ENCODE measurements around the gene RGMA.
"Not testable (repeated sequence)": the region's sequence is repeated elsewhere in the genome, so short reads cannot be mapped to it uniquely, and the experiment has no call there.

RGMA gene

GRCh38 chr15:93031557-93032384 is 57.2 kb downstream of the RGMA start:
- not testable (repeated sequence) for DNase-seq

- DNase-seq, result no peak
These were observed 57.9 kb downstream of the RGMA start for GRCh38 chr15:93031103-93031464.

- no peak for DNase-seq
These were observed 58.4 kb downstream of the RGMA start for GRCh38 chr15:93030430-93031102.

- no peak for DNase-seq
These were observed 59.1 kb downstream of the RGMA start for GRCh38 chr15:93029836-93030429.

- no peak for DNase-seq
These were observed 59.7 kb downstream of the RGMA start for GRCh38 chr15:93029214-93029835.

GRCh38 chr15:93028632-93029213 is 60.3 kb downstream of the RGMA start:
- no peak for DNase-seq

GRCh38 chr15:93028111-93028631 is 60.8 kb downstream of the RGMA start:
- no peak for DNase-seq

GRCh38 chr15:93027413-93027812 is 61.6 kb downstream of the RGMA start:
- no peak for DNase-seq

GRCh38 chr15:93026380-93026817 is 62.6 kb downstream of the RGMA start:
- DNase-seq, result no peak

- DNase-seq, result no peak
These were observed 63.4 kb downstream of the RGMA start for GRCh38 chr15:93025625-93025982.

GRCh38 chr15:93024716-93025624 is 64.0 kb downstream of the RGMA start:
- no peak for DNase-seq

GRCh38 chr15:93024293-93024692 is 64.7 kb downstream of the RGMA start:
- DNase-seq, result no peak

GRCh38 chr15:93020976-93021772 is 67.8 kb downstream of the RGMA start:
- no peak for DNase-seq

- DNase-seq, result no peak
These were observed 69.0 kb downstream of the RGMA start for GRCh38 chr15:93019971-93020370.

- DNase-seq, result no peak
These were observed 69.9 kb downstream of the RGMA start for GRCh38 chr15:93019090-93019489.

- DNase-seq, result no peak
These were observed 70.4 kb downstream of the RGMA start for GRCh38 chr15:93018574-93018973.

GRCh38 chr15:93017526-93017925 is 71.5 kb downstream of the RGMA start:
- DNase-seq, result no peak

- no peak for DNase-seq
These were observed 76.2 kb downstream of the RGMA start for GRCh38 chr15:93012786-93013185.

GRCh38 chr15:93007994-93008393 is 81.0 kb downstream of the RGMA start:
- no peak for DNase-seq

- no peak for DNase-seq
These were observed 83.9 kb downstream of the RGMA start for GRCh38 chr15:93005133-93005532.

- DNase-seq, result no peak
These were observed 87.1 kb downstream of the RGMA start for GRCh38 chr15:93001881-93002280.

All from NCI-H524 treated with DMSO at 0.1 percent for 48 hours (cell line).